NCI-H1105 treated with DMSO at 0.1 percent for 48 hours (cell line): ENCODE results near the gene PUS1.

Experiments used
- DNase-seq: peaks from one replicate; lab custom pipeline; 2025; lab: John Stamatoyannopoulos, UW

Gene PUS1

DNA sequence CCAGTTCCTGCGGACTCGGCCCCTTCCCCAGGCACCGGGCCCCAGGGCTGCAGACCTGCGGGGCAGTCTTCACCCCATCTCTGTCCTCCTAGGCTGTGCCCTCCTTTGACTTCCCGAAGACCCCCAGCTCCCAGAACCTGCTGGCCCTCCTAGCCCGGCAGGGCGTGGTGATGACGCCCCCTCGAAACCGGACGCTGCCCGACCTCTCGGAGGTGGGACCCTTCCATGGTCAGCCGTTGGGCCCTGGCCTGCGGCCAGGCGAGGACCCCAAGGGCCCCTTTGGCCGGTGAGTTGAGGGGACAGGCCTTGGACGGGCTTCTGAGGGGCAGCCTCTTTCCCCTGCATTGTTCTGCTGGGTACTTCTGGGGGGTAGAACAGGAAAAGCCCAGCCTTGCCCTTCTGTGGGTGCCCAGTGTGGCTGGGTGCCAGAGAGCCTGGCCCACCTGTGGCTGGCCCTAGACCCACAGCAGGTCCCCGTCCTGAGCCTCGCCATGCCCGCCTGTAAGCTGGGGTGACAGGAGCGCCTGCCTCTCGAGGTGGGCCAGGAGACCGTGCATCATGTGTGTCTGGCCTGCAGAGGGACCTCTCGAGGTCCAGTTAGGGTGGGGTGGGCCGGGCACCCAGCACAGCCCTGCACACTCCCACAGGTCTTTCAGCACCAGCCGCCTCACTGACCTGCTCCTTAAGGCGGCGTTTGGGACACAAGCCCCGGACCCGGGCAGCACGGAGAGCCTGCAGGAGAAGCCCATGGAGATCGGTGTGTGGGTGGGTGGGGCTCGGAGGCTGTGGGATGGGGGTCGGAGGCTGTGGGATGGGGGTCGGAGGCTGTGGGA is 12.6 kb upstream of the PUS1 start:
- no peak for DNase-seq

DNA sequence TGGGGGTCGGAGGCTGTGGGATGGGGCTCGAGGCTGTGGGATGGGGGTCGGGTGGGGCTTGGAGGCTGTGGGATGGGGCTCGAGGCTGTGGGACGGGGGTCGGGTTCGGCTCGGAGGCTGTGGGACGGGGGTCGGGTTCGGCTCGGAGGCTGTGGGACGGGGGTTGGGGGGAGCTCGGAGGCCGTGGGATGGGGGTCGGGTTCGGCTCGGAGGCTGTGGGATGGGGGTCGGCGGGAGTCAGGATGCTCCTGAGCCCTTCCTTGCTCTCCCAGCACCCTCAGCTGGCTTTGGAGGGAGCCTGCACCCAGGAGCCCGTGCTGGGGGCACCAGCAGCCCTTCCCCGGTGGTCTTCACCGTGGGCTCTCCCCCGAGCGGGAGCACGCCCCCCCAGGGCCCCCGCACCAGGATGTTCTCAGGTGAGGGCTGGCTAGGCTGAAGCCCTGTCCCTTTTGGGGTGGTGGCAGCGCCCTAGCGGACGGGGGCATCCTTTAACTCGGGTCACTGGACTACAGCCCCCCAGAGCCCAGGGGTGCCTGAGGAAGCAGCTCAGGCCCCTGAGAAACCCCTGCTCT is 11.9 kb upstream of the PUS1 start:
- no peak for DNase-seq

DNA sequence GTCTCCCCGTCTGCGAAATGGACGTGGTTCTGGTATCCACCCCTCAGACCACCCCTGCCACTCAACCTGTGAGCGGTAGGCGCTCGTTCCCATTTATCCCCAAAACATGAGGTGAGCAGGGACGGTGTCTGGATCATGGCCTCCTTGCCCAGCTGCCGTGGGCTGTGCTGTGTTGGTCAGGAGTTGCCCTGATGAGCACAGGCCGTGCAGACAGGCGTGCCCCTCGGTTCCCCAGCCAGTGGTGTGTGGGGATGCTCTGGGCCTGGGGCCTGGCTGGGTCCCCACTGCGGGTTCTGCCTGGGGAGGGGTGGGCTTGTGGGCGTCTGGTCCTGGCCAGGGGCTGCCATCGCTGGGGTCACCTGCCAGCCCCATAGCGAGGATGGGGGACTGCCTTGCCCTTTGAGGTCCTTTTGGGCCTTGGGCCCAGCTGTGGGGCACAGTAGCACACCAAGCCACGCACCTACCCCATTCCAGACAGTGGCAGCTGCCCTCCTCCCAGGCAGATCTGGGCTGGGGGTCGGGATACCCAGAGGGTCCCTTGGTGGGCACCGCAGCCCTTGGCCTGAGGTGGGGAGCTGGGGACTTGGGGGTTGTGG is 11.3 kb upstream of the PUS1 start:
- no peak for DNase-seq

DNA sequence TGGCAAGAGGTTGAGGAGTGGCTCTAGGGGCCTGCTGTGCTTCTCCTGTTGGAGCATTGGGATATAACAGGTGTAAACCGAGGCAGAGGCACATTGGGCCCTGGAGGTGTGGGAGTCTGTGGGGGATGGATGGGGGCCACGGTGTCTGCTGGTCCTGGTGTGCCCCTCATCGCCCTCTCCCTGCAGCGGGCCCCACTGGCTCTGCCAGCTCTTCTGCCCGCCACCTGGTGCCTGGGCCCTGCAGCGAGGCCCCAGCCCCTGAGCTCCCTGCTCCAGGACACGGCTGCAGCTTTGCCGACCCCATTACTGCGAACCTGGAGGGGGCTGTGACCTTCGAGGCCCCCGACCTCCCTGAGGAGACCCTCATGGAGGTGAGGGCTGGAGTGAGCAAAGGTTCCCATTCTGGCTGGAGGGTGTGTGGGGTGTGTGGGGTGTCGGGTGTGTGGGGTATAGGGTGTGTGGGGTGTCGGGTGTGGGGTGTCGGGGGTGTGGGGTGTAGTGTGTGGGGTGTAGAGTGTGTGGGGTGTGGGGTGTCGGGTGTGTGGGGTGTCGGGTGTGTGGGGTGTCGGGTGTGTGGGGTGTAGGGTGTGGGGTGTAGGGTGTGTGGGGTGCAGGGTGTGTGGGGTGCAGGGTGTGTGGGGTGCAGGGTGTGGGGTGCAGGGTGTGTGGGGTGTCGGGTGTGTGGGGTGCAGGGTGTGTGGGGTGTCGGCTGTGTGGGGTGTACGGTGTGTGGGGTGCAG is 10.6 kb upstream of the PUS1 start:
- no peak for DNase-seq

DNA sequence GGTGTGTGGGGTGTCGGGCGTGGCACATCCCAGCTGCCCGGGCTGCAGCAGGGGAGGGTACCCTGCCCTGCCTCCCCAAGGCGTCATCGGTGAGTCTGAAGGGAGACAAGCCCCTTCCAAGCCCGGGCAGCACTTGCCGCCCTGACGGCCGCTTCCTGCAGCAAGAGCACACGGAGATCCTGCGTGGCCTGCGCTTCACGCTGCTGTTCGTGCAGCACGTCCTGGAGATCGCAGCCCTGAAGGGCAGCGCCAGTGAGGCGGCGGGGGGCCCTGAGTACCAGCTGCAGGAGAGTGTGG is 10.1 kb upstream of the PUS1 start:
- no peak for DNase-seq

DNA sequence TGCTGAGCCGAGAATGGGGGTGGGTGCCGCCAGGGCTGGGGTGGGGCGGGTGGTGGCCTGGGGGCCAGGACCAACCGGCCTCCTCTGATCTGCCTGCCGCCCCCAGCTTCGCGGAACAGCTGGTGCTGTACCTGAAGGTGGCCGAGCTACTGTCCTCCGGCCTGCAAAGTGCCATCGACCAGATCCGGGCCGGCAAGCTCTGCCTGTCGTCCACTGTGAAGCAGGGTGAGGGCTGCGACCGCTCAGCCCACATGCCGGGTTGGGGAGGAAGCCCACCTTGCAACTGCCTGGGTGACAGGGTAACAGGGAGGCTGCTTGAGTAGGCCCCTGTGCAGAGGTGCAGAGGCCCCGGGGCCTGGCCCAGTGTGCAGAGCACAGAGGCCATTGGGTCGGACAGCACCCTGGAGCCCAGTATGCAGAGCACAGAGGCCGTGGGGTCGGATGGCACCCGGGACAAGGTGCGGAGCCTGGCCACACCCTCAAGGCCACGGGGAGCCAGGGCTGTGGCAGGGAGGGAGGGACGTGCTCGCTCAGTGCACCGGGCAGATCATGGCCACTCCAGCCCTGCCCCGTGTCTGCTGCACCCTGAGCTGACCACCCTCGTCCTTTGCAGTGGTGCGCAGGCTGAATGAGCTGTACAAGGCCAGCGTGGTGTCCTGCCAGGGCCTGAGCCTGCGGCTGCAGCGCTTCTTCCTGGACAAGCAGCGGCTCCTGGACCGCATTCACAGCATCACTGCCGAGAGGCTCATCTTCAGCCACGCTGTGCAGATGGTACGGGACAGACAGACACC is 9.5 kb upstream of the PUS1 start:
- DNase-seq: no peak

DNA sequence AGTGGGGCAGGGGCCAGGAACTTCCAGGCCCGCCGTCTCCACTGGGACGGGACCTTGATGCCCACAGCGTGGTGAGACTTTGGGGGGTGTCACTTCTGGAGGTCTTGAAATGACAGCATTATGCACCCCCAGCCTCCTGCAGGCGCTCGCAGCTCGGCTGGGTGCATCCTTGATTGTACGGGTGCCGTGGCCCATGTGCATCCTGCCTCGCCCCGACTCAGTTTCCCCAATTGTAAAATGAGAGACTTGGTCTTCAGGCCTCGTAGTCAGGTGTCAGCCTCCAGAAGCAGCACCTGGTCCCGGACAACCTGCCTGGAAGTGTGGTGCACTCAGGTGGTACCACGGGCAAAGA is 8.9 kb upstream of the PUS1 start:
- no peak for DNase-seq

DNA sequence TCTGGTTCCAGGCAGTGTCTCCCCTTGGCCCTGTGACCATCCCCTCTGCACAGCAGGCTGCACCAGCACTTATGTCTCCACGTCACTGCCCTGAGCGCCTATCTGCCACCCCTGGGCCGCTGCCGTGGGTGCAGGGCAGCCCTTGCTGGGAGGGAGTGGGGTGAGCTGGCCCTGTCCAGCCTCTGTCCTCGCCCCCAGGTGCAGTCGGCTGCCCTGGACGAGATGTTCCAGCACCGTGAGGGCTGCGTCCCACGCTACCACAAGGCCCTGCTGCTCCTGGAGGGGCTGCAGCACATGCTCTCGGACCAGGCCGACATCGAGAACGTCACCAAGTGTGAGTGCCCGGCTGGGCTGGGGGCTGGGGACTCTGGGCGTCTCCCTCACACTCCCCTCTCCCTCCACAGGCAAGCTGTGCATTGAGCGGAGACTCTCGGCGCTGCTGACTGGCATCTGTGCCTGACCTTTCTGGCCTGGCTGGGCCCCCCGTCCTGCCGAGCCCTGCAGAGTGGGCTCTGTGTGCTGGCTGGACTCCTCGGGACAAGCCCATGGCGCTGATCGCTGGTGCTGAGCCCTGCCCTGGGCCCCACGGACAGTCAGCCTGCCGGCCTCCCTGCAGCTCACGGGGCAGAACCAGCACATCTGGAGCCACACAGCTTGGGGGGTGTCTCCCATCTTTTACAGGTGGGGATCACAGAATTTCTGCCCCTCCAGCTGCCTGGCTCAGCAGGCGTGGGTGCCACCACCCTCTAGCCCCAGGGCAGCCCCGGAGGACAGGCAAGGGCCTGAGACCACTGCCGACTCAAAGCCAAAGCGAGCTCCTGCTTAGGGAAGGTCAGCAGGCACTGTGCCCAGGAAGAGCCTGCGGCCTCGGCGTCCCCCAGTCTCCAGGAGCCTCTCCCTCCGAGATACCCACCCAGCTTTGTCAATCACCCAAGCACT is 7.9 kb upstream of the PUS1 start:
- DNase-seq: no peak

DNA sequence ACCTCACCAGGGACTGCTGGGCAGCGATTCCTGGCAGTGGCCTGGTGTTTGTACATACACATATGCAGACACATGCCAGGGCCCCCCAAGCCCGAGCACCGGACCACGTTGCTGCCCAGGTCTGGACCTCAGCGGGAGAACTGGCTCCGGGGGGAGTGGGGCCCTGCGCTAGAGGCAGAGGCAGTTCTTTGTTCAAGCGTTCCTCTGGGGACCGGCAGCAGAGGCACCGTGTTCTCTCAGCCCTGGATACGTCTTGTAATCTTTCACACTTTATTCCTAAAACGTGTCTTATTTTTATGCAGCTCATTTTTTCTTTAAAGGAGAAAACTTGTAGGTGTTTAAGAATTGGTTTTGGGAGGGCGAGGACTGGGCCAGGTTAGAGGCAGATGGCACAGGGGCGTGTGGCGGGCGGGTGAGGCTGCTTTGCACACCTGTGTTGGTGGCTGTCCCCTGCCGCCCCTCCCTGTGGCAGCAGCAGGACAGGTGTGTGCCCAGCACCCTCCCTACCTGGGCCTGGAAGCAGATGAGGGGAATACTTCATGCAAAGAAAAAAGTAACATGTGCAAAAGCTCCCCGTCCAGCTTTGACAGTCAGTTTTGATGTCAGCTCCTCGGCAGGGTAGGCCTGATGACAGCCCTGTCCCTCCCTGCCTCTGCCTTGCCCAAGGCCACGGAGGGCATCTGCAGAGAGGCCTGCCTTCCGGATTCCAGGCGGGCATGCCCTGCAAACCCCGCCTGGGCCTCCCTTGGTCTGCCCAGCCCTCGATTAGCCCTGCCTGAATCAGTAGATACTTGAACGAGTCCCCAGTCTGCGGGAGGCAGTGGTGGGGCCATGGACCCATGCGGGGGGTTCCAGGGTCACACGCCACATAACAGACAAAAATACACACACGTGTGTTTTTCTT is 7.0 kb upstream of the PUS1 start:
- DNase-seq: no peak

DNA sequence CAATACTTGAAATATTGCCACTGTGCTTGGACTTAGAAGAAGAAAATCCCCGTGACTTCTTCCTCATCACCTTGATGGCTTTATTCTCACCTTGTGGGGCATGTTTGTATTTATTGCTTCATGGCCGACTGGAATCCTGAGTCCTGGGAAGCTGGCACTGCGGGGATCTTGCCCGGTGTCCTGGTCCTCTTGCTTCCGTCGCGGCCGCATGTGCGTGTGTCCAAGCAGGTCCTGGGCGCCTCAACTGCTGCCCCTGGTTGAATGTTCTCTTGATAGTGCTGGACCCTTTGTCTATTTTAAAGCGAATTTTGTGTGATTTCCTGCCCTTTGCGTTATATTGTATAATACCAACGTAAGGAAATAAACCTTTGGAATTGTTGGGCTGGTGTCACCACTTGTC is 6.3 kb upstream of the PUS1 start:
- DNase-seq: no peak

DNA sequence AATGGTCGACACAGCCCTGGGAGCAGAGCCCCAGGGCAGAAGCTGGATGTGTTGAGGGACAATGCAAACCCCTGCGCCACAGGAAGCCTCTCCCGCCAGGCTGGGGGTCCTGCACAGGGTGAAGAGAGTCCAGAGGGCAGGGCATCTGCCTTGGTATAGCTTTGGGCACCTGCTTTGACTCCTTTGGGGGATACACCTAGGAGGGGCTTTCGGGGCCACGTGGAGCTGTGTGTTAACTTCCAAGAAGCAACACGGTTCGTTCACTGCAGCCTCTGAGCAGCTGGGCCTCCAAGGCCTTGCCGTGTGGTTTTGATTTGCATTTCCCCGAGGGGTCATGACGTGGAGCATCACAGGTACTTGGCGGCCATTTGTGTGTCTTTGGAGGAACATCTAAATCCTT is 5.8 kb upstream of the PUS1 start:
- no peak for DNase-seq

DNA sequence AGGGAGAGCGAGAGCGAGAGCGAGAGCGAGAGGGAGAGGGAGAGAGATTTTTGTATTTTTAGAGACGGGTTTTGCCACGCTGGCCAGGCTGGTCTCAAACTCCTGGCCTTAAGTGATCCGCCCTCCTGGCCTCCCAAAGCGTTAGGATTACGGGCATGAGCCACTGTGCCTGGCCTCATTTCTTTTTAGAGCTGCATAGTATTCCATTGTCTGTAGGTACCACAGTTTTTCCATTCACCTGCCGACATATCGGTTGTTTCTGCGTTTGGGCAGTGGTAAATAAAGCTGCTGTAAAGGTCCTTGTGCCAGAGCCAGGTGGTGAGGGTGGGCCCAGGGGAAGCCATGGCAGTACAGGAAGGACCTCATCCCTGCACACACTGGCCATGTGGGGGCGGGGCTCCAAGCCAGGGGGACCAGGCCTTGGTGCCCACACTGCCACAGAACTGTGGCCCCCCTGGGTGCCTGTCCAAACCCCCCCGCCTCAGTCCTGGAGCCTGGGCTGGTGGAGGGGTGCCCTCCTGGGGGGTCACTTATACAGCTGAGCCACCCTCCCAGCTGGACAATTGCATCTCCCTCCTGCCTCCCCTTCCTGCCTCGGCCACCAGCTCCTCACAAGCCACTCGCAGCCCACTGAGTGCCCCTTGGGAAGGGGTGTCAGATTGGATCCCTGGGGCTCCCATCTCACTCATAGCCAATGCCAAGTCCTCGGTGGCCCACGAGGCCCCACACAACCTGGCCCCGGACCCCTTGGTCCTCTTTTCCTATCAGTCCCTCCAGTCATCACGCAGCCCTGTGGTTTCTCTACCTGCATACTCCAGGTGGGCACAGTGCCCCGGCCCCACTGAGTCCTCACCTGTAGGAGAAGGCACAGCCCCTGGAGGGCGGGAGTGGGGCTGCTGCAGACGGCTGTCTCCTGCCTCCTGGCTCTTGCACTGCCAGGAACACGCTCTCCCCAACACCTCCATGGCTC is 1.7 kb upstream of the PUS1 start:
- DNase-seq: no peak

DNA sequence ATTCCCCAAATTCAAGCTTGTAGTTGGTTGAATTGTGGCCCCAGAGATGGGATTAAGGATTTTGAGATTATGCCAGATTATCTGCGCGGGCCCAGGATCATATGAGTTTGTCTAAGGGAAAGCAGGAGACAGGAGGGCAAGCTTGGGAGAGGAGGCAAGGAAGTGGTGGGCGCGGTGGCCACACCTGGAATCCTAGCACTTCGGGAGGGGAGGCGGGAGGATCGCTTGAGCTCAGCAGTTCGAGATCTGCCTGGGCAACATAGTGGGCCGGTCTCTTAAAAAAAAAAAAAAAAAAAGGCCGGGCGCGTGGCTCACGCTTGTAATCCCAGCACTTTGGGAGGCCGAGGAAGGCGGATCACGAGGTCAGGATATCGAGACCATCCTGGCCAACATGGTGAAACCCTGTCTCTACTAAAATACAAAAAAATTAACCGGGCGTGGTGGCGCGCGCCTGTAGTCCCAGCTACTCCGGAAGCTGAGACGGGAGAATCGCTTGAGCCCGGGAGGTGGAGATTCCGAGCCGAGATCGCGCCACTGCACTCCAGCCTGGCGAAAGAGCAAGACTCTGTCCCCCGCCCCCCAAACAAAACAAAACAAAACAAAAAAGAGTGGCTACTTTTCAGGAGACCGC is 881 bp upstream of the PUS1 start:
- DNase-seq: no peak

DNA sequence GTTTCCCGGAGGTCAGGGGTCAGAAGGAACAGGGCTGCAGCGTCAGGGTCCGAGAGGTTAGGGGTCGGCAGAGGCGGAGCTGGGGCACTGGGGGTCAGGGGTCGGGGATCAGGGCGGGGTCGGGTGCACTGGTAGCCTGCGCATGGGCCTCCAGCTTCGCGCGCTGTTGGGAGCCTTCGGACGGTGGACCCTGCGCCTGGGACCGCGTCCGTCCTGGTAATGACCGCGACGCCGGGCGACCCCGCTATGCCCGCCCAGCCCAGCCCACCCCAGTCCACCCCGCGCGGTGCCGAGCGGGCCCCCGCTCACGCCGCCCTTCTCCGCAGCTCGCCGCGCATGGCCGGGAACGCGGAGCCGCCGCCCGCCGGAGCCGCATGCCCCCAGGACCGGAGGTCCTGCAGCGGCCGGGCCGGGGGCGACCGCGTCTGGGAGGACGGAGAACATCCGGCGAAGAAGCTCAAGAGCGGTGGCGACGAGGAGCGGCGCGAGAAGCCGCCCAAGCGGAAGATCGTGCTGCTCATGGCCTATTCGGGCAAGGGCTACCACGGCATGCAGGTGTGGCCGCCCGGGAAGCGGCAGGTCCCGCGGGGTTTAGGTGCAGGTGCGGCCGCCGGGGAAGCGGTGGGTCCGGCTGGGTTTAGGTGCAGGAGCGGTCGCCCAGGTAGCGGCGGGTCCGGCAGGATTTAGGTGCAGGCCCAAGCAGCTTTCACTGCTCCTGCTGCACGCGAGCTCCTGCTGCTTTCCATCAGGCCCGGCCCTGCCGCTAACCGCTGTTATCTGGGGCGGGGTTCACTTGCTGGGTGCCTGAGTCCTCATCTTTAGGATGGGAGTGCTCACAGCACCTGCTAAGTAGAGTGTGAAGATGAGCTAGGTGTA is 743 bp downstream of the PUS1 start:
- DNase-seq: no peak

DNA sequence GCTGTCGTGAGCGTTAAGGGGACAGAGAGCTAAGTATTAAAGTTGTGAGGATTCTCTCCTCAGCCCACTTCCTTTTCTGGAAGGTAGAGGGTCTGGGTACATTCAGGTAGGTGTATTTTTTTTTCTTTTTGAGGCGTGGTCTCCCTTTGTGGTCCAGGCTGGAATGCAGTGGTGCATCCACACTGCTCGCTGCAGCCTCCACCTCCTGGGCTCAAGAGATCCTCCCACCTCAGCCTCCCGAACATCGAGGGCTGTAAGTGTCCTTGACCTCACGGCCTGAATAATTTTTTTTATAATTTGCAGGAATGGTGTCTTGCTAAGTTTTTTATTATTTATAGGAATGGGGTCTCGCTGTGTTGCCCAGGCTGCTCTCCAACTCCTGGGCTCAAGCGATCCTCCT is 1.4 kb downstream of the PUS1 start:
- no peak for DNase-seq

DNA sequence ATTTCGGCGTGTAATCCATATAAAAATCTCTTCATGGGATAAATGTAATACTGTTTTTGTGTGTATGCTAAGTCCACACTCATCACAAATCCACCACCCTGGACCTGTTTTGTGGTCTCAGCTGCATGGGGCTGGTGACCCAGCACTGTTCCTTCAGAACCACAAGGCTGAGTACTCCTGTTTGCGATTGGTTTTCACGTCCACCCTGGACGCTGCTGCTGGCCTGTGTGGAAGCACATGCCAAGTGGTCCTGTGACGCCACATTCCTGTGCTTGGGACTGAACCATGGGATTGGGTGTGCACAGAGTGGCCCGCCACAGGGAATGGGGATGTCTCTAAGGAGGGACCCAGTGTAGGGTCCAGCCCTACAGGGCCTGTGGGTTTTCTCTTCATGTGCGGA is 4.3 kb downstream of the PUS1 start:
- DNase-seq: no peak

DNA sequence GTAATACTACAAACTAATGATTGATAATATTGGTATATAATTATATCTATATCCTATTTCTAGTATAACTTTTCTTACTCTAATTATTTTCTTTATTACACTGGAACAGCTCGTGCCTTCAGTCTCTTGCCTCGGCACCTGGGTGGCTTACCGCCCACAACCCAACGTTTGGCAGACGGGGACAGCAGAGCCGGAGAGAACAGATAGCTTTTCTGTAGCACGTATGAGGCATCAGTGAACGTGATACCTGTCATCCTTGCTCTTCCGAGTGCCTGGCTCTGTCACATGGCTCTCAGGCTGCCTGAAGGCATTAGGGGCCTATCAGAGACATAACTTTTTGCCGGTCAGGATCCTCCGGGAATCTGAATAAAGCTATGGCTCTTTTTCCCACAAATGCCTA is 5.5 kb downstream of the PUS1 start:
- DNase-seq: no peak

DNA sequence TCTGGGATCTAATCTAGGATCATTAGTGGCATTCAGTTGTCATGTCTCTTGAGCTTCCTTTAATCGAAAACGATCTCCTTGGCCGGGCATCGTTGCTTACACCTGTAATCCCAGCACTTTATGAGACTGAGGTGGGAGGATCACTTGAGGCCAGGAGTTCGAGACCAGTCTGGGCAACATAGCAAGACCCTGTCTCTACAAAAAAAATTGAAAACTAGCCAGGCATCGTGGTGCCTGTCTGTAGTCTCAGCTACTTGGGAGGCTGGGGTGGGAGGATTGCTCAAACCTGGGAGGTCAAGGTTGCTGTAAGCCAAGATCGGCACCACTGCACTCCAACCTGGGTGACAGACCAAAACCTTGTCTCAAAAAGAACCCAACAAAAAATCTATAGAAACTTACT is 9.0 kb downstream of the PUS1 start:
- no peak for DNase-seq
